Upper lobe of right lung (tissue), 1 donor: ENCODE results near the gene CDHR2. TPM values are rescaled to one million over a fixed set of nuclear protein-coding genes. Genes with fewer than 3 reads are reported as not detected.

Experiments used
- ATAC-seq: fragments of 200-7000 bp; cut with Tn5 transposase; one replicate; pipeline ENCODE4 v1.9.1; 2020; ENCODE audit warnings: mild to moderate bottlenecking, moderate library complexity
- DNase-seq: peaks from one replicate; pipeline ENCODE4 v3.0.0-alpha.2; 2020
- H3K27ac ChIP-seq: fragments of 200-600 bp; one replicate; pipeline ENCODE4 v1.8.0; 2022
- H3K27me3 ChIP-seq: fragments of 200-600 bp; one replicate; pipeline ENCODE4 v1.8.0; 2022; ENCODE audit warnings: mild to moderate bottlenecking
- H3K36me3 ChIP-seq: fragments of 200-600 bp; one replicate; pipeline ENCODE4 v1.8.0; 2022
- H3K4me1 ChIP-seq: fragments of 200-600 bp; one replicate; pipeline ENCODE4 v1.8.0; 2022
- H3K4me3 ChIP-seq: fragments of 200-600 bp; one replicate; pipeline ENCODE4 v1.8.0; 2022; ENCODE audit warnings: mild to moderate bottlenecking
- H3K9me3 ChIP-seq: fragments of 200-600 bp; one replicate; pipeline ENCODE4 v1.8.0; 2022
- CTCF ChIP-seq: fragments of 200-600 bp; IDR thresholded peaks from one replicate; pipeline ENCODE4 v1.8.0; 2022; ENCODE audit warnings: antibody characterized with exemption
- intact Hi-C: fragments of 100-400 bp; cut with DNase I; formaldehyde crosslinking; loops from one replicate; pipeline ENCODE4 v1.11.0; 2022
- total RNA-seq: library from RNA; stranded (reverse); fragmentation: NEBNext Ultra II Directional; extraction: Animal tissue kit (Norgen Biotek cat#: 25700); gene quantifications from one replicate; pipeline ENCODE4 v1.2.1, GENCODE V29; 2021
- donor health status: DM: no; HTN: yes; CAD: no; lungs with severe emphysema.

The CDHR2 gene
- total RNA-seq, 1 donor from 2014 or later: 0.35 TPM

- H3K4me3 ChIP-seq: no peak overlapping the region
- no peak for TF ChIP-seq CTCF
- DNase-seq (no peak), ATAC-seq (no peak)
- peaks cover 13% of the 10 kb centered on the region for H3K27me3 ChIP-seq
- no peaks in the 10 kb centered on the region for H3K36me3 ChIP-seq
- H3K27ac ChIP-seq: no peak overlapping the region
- no peaks in the 10 kb centered on the region for H3K4me1 ChIP-seq
- H3K9me3 ChIP-seq: no peaks in the 10 kb centered on the region
- intact Hi-C loops: no loop called here
Measured at GRCh38 chr5:176592573-176592972, 43.4 kb downstream of the CDHR2 start.

GRCh38 chr5:176593273-176593869 is 44.2 kb downstream of the CDHR2 start:
- intact Hi-C loops: no loop called here
- Histone ChIP-seq H3K4me1 (no peaks in the 10 kb centered on the region), H3K27ac (no peak overlapping the region), H3K27me3 (peaks cover 20% of the 10 kb centered on the region), H3K4me3 (no peak overlapping the region), H3K36me3 (no peaks in the 10 kb centered on the region), H3K9me3 (no peaks in the 10 kb centered on the region)
- DNase-seq (no peak), ATAC-seq (no peak)
- TF ChIP-seq CTCF: no peak

- Histone ChIP-seq H3K27me3 (peaks cover 24% of the 10 kb centered on the region), H3K4me1 (no peaks in the 10 kb centered on the region), H3K9me3 (no peaks in the 10 kb centered on the region), H3K27ac (no peak overlapping the region), H3K36me3 (no peaks in the 10 kb centered on the region), H3K4me3 (no peak overlapping the region)
- DNase-seq (no peak), ATAC-seq (no peak)
- intact Hi-C loops: no loop called here
- no peak for TF ChIP-seq CTCF
Measured at GRCh38 chr5:176594554-176594953, 45.4 kb downstream of the CDHR2 start.

GRCh38 chr5:176595386-176595943 is 46.3 kb downstream of the CDHR2 start:
- H3K27me3 ChIP-seq: peaks cover 24% of the 10 kb centered on the region
- DNase-seq (no peak), ATAC-seq (no peak)
- H3K9me3 ChIP-seq: no peaks in the 10 kb centered on the region
- no peak overlapping the region for H3K27ac ChIP-seq
- H3K36me3 ChIP-seq: no peaks in the 10 kb centered on the region
- H3K4me1 ChIP-seq: no peaks in the 10 kb centered on the region
- no peak overlapping the region for H3K4me3 ChIP-seq
- intact Hi-C loops: no loop called here
- TF ChIP-seq CTCF: no peak

- no peak overlapping the region for H3K27ac ChIP-seq
- TF ChIP-seq CTCF: no peak
- ATAC-seq (no peak), DNase-seq (no peak)
- peaks cover 24% of the 10 kb centered on the region for H3K27me3 ChIP-seq
- intact Hi-C loops: no loop called here
- no peak overlapping the region for H3K4me3 ChIP-seq
- no peaks in the 10 kb centered on the region for H3K9me3 ChIP-seq
- H3K36me3 ChIP-seq: no peaks in the 10 kb centered on the region
- no peaks in the 10 kb centered on the region for H3K4me1 ChIP-seq
Measured at GRCh38 chr5:176596069-176596644, 47.0 kb downstream of the CDHR2 start.
